Thoracic aorta (tissue), 2 donors: ENCODE measurements around the gene RFPL2. TPM values are rescaled to one million over a fixed set of nuclear protein-coding genes. Genes with fewer than 3 reads are reported as not detected.

ENCODE experiments used
- ATAC-seq: fragments of 150-250 bp; one replicate; pipeline ENCODE4 v1.8.0; 2017; ENCODE audit warnings: low read depth; ENCODE audit not compliant: insufficient number of reproducible peaks, low FRiP score
- DNase-seq: peaks from one replicate; pipeline ENCODE4 v3.0.0-alpha.2; 2020; ENCODE audit warnings: low spot score
- H3K27ac ChIP-seq, 2 donors: fragments of 200-600 bp; sonication (generic); 1 replicate in 1 of 2; 2 replicates in 1 of 2; pipeline ENCODE4 v1.5.1; 2016; ENCODE audit warnings: mild to moderate bottlenecking in 2 of 2, moderate library complexity in 2 of 2
- H3K27me3 ChIP-seq: fragments of 200-600 bp; sonication (generic); replicated peaks from 2 replicates; pipeline ENCODE4 v1.6.0; 2016; ENCODE audit warnings: mild to moderate bottlenecking; ENCODE audit not compliant: insufficient read depth
- H3K36me3 ChIP-seq: fragments of 200-600 bp; sonication (generic); one replicate; pipeline ENCODE4 v1.5.1; 2016
- H3K4me1 ChIP-seq, 2 donors: fragments of 200-600 bp; sonication (generic); 1 replicate in 1 of 2; 2 replicates in 1 of 2; pipeline versions ENCODE4 v1.5.1 to v1.6.0; 2016; ENCODE audit warnings: low read depth in 2 of 2, mild to moderate bottlenecking in 1 of 2; ENCODE audit not compliant: control insufficient read depth in 1 of 2
- H3K4me3 ChIP-seq: fragments of 200-600 bp; sonication (generic); 2 replicates; pipeline ENCODE4 v1.5.1; 2016; ENCODE audit warnings: mild to moderate bottlenecking
- H3K9me3 ChIP-seq: fragments of 200-600 bp; sonication (generic); 2 replicates; pipeline ENCODE4 v1.5.1; 2016
- total RNA-seq, 2 donors: library from RNA; depleted of rRNA; stranded (reverse); fragments of >200 nt; gene quantifications; one replicate each; pipeline versions ENCODE4 v1.1.0 to v1.2.3, GENCODE V29; 2016
- TF ChIP-seq, protein P1 (sequence below): fragments of 200-600 bp; sonication (generic); IDR thresholded peaks from one replicate; pipeline ENCODE4 v1.5.1; 2019; ENCODE audit warnings: antibody characterized with exemption

The RFPL2 gene
- not detected for total RNA-seq

DNA sequence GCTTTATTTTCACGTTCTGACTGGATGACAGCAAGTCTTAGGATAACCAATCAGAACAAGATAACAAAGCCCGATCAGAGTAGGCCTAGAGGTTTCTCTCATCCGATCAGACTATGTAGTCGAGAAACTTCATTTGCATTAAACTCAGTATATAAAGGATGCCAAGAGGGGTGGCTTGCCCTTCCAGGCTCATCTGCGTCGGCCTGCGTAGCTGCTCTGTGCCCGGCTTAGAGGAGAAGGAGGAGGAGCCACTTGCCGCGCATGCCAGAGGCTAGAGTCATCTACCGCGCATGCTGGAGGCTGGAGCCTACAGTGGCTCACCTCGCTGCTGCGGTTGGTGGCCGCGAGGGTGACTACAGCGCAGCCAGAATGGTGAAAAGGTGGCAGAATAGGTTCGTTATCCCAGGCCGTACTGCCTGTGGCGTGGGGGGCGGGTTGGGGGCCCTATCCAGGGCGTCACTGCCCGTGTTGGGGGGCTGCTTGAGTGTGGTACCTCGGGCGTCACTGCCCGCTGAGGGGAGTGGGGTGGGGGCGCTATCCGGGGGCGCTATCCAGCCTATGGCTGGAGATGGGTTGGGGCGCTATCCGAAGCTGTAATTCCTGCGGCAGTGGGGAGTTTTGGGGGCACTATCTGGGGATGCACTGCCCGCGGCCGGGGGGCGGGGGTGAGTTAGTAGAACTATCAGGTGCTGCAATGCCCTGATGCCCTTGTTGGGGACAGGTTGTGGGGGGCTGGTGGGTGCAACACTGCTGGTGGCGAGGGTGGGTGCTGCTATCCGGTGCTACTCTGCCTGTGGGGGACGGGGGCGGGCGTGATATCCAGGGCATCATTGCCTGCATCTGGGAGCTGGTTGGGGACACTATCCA is at the start of gene RFPL2:
RFPL2 (minus strand) TSS at position 218 of the 867 bp plus-strand sequence. CDS start 2,622 bp downstream, outside the sequence.
- Histone ChIP-seq H3K27me3 (no peaks in the 10 kb centered on the region), H3K4me3 (no peak within 1 kb of the TSS), H3K27ac (no peak within 1 kb of the TSS), H3K9me3 (no peaks in the 10 kb centered on the region), H3K36me3 (no peaks in the 10 kb centered on the region), H3K4me1 (no peaks in the 10 kb centered on the region)
- TF ChIP-seq, protein P1, sequence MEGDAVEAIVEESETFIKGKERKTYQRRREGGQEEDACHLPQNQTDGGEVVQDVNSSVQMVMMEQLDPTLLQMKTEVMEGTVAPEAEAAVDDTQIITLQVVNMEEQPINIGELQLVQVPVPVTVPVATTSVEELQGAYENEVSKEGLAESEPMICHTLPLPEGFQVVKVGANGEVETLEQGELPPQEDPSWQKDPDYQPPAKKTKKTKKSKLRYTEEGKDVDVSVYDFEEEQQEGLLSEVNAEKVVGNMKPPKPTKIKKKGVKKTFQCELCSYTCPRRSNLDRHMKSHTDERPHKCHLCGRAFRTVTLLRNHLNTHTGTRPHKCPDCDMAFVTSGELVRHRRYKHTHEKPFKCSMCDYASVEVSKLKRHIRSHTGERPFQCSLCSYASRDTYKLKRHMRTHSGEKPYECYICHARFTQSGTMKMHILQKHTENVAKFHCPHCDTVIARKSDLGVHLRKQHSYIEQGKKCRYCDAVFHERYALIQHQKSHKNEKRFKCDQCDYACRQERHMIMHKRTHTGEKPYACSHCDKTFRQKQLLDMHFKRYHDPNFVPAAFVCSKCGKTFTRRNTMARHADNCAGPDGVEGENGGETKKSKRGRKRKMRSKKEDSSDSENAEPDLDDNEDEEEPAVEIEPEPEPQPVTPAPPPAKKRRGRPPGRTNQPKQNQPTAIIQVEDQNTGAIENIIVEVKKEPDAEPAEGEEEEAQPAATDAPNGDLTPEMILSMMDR, result no peak
- no peak for DNase-seq
- ATAC-seq, result no peak

GRCh38 chr22:32249231-32249630 is 44.4 kb upstream of the RFPL2 start:
- ATAC-seq, result no peak
- no peaks in the 10 kb centered on the region for H3K36me3 ChIP-seq
- H3K27ac ChIP-seq, result no peak overlapping the region
- no peak overlapping the region for H3K4me3 ChIP-seq
- no peak for DNase-seq
- H3K4me1 ChIP-seq, result no peaks in the 10 kb centered on the region
- no peaks in the 10 kb centered on the region for H3K27me3 ChIP-seq
- no peaks in the 10 kb centered on the region for H3K9me3 ChIP-seq
- TF ChIP-seq, protein P1, result no peak

- DNase-seq, result no peak
- H3K27me3 ChIP-seq, result no peaks in the 10 kb centered on the region
Observed at GRCh38 chr22:32248276-32248675, 43.4 kb upstream of the RFPL2 start.

GRCh38 chr22:32246166-32246565 is 41.3 kb upstream of the RFPL2 start:
- no peak overlapping the region for H3K27ac ChIP-seq
- H3K27me3 ChIP-seq, result no peaks in the 10 kb centered on the region
- no peak for DNase-seq
- no peak overlapping the region for H3K4me3 ChIP-seq
- H3K36me3 ChIP-seq, result no peaks in the 10 kb centered on the region
- no peaks in the 10 kb centered on the region for H3K4me1 ChIP-seq
- no peak for ATAC-seq
- TF ChIP-seq, protein P1, result no peak
- no peaks in the 10 kb centered on the region for H3K9me3 ChIP-seq

More at GRCh38 chr22:32248276-32248675, 43.4 kb upstream of the RFPL2 start:
- no peaks in the 10 kb centered on the region for H3K4me1 ChIP-seq
- no peak overlapping the region for H3K4me3 ChIP-seq
- no peak for ATAC-seq
- TF ChIP-seq, protein P1, result no peak
- no peaks in the 10 kb centered on the region for H3K9me3 ChIP-seq
- no peak overlapping the region for H3K27ac ChIP-seq
- no peaks in the 10 kb centered on the region for H3K36me3 ChIP-seq

- Histone ChIP-seq H3K9me3 (no peaks in the 10 kb centered on the region), H3K27me3 (no peaks in the 10 kb centered on the region), H3K27ac (no peak overlapping the region), H3K4me3 (no peak overlapping the region), H3K36me3 (no peaks in the 10 kb centered on the region), H3K4me1 (no peaks in the 10 kb centered on the region)
- TF ChIP-seq, protein P1, result no peak
- no peak for DNase-seq
- no peak for ATAC-seq
Observed at GRCh38 chr22:32245042-32245441, 40.2 kb upstream of the RFPL2 start.
